HL-60 (cell line): Measurements from ENCODE around the gene GPC5.

Experiments used
- GABPA ChIP-seq: IDR thresholded peaks from 2 replicates; pipeline ENCODE4 v1.6.1; 2012; ENCODE audit warnings: low read depth
- POLR2AphosphoS5 ChIP-seq: IDR thresholded peaks from 2 replicates; pipeline ENCODE4 v1.6.1; 2012; ENCODE audit warnings: low read depth
- SPI1 ChIP-seq: IDR thresholded peaks from 2 replicates; pipeline ENCODE4 v1.6.1; 2012; ENCODE audit warnings: low read depth, mild to moderate bottlenecking, borderline replicate concordance
- TF ChIP-seq, protein P1 (sequence below): IDR thresholded peaks from one replicate; pipeline ENCODE4 v1.5.1; 2011; ENCODE audit warnings: low read length, control low read depth, inconsistent platforms; ENCODE audit not compliant: insufficient read depth
- TF ChIP-seq, protein P2 (sequence below): IDR thresholded peaks from 2 replicates; pipeline ENCODE4 v1.6.1; 2012; ENCODE audit warnings: low read depth; ENCODE audit not compliant: insufficient replicate concordance

GRCh38 chr13:91359631-91360030 lies 38.8 kb upstream of the GPC5 start:
- no peak for TF ChIP-seq POLR2AphosphoS5
- TF ChIP-seq, protein P1, sequence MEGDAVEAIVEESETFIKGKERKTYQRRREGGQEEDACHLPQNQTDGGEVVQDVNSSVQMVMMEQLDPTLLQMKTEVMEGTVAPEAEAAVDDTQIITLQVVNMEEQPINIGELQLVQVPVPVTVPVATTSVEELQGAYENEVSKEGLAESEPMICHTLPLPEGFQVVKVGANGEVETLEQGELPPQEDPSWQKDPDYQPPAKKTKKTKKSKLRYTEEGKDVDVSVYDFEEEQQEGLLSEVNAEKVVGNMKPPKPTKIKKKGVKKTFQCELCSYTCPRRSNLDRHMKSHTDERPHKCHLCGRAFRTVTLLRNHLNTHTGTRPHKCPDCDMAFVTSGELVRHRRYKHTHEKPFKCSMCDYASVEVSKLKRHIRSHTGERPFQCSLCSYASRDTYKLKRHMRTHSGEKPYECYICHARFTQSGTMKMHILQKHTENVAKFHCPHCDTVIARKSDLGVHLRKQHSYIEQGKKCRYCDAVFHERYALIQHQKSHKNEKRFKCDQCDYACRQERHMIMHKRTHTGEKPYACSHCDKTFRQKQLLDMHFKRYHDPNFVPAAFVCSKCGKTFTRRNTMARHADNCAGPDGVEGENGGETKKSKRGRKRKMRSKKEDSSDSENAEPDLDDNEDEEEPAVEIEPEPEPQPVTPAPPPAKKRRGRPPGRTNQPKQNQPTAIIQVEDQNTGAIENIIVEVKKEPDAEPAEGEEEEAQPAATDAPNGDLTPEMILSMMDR = no peak
- no peak for TF ChIP-seq SPI1
- TF ChIP-seq, protein P2, sequence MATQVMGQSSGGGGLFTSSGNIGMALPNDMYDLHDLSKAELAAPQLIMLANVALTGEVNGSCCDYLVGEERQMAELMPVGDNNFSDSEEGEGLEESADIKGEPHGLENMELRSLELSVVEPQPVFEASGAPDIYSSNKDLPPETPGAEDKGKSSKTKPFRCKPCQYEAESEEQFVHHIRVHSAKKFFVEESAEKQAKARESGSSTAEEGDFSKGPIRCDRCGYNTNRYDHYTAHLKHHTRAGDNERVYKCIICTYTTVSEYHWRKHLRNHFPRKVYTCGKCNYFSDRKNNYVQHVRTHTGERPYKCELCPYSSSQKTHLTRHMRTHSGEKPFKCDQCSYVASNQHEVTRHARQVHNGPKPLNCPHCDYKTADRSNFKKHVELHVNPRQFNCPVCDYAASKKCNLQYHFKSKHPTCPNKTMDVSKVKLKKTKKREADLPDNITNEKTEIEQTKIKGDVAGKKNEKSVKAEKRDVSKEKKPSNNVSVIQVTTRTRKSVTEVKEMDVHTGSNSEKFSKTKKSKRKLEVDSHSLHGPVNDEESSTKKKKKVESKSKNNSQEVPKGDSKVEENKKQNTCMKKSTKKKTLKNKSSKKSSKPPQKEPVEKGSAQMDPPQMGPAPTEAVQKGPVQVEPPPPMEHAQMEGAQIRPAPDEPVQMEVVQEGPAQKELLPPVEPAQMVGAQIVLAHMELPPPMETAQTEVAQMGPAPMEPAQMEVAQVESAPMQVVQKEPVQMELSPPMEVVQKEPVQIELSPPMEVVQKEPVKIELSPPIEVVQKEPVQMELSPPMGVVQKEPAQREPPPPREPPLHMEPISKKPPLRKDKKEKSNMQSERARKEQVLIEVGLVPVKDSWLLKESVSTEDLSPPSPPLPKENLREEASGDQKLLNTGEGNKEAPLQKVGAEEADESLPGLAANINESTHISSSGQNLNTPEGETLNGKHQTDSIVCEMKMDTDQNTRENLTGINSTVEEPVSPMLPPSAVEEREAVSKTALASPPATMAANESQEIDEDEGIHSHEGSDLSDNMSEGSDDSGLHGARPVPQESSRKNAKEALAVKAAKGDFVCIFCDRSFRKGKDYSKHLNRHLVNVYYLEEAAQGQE = no peak
- no peak for TF ChIP-seq GABPA
